Glomerular endothelial cell (primary cell): Measurements from ENCODE around the gene FAM25A. TPM values are rescaled to one million over a fixed set of nuclear protein-coding genes. Genes with fewer than 3 reads are reported as not detected.

Experiments used
- DNase-seq: peaks from one replicate; pipeline ENCODE4 v3.0.0-alpha.2; 2011; ENCODE audit warnings: low read depth, low spot score; ENCODE audit errors: extremely low read depth
- total RNA-seq: library from RNA; depleted of rRNA; stranded (reverse); fragments of >200 nt; gene quantifications from 2 replicates; pipeline ENCODE4 v1.2.3, GENCODE V29; 2015

Gene FAM25A
- total RNA-seq, 1 donor from 2014 or later: not detected

- DNase-seq: no peak
Observed at GRCh38 chr10:87059401-87059800, 39.3 kb downstream of the FAM25A start.

GRCh38 chr10:87060280-87060928 is 40.3 kb downstream of the FAM25A start:
- no peak for DNase-seq

GRCh38 chr10:87064651-87065050 is 44.6 kb downstream of the FAM25A start:
- no peak for DNase-seq

GRCh38 chr10:87066178-87066577 is 46.1 kb downstream of the FAM25A start:
- no peak for DNase-seq

GRCh38 chr10:87066865-87067264 is 46.8 kb downstream of the FAM25A start:
- no peak for DNase-seq

GRCh38 chr10:87068281-87068680 is 48.2 kb downstream of the FAM25A start:
- no peak for DNase-seq

- DNase-seq: no peak
Observed at GRCh38 chr10:87072449-87072848, 52.4 kb downstream of the FAM25A start.

Other genes starting within 250 kb of the FAM25A start
- gene MMRN2, start 62.7 kb upstream of the FAM25A start, total RNA-seq: 153 and 243 TPM in 2 replicates
- 42.3 and 72.4 TPM in 2 replicates for gene SNCG, start 61.7 kb upstream of the FAM25A start, total RNA-seq
- gene ADIRF, start 51.8 kb upstream of the FAM25A start, total RNA-seq: 17.5 and 40.6 TPM in 2 replicates
- gene GLUD1, start 74.5 kb downstream of the FAM25A start, total RNA-seq: 114 and 151 TPM in 2 replicates
- gene SHLD2, start 74.9 kb downstream of the FAM25A start, total RNA-seq: 13.8 and 13.9 TPM in 2 replicates
- 0.82 and 1.7 TPM in 2 replicates for gene NUTM2A, start 205.2 kb downstream of the FAM25A start, total RNA-seq